Stimulated activated CD4-positive, alpha-beta T cell treated with anti-CD3 and anti-CD28 coated beads, Interleukin-2, amount 100 ng/mL, for 4 hours (primary cell): ENCODE results near the gene CDKL4.
"Not testable (repeated sequence)": the region's sequence is repeated elsewhere in the genome, so short reads cannot be mapped to it uniquely, and the experiment has no call there.

Source experiments
- DNase-seq: peaks from one replicate; pipeline ENCODE4 v3.0.0-alpha.2; 2020; ENCODE audit warnings: low read depth

Gene CDKL4

GRCh38 chr2:39141334-39142271 lies 102.2 kb downstream of the CDKL4 start:
- DNase-seq, result no peak

GRCh38 chr2:39140948-39141333 lies 102.8 kb downstream of the CDKL4 start:
- DNase-seq, result not testable (repeated sequence)

GRCh38 chr2:39140322-39140847 lies 103.4 kb downstream of the CDKL4 start:
- DNase-seq, result no peak

GRCh38 chr2:39139511-39140237 lies 104.1 kb downstream of the CDKL4 start:
- DNase-seq, result no peak

GRCh38 chr2:39138837-39139211 lies 104.9 kb downstream of the CDKL4 start:
- DNase-seq, result no peak

GRCh38 chr2:39138187-39138836 lies 105.5 kb downstream of the CDKL4 start:
- not testable (repeated sequence) for DNase-seq

GRCh38 chr2:39136799-39137198 lies 107.0 kb downstream of the CDKL4 start:
- DNase-seq, result no peak

GRCh38 chr2:39135690-39136259 lies 108.0 kb downstream of the CDKL4 start:
- DNase-seq, result no peak

- DNase-seq, result no peak
These were observed 110.4 kb downstream of the CDKL4 start for GRCh38 chr2:39133215-39133851.

GRCh38 chr2:39128919-39129391 lies 114.8 kb downstream of the CDKL4 start:
- DNase-seq, result peak; percentile 61

GRCh38 chr2:39127973-39128372 lies 115.8 kb downstream of the CDKL4 start:
- DNase-seq, result no peak
